C4-2B (cell line): ENCODE data around the gene SUMF2.

ENCODE experiments used
- CTCF ChIP-seq: fragments of 450-650 bp; conservative IDR thresholded peaks from 2 replicates; pipeline ENCODE4 v1.5.1; 2017; ENCODE audit warnings: mild to moderate bottlenecking
- ZFX ChIP-seq: fragments of 450-650 bp; IDR thresholded peaks from 2 replicates; pipeline ENCODE4 v1.6.1; 2017

GRCh38 chr7:56063882-56064625 lies at the start of gene SUMF2:
- TF ChIP-seq CTCF (peak; percentile 17), ZFX (peak; percentile 65; the same call in 1 of the 2 replicates)
